ENCODE measurements around the gene PRDM16.

- TF ChIP-seq, protein P1, sequence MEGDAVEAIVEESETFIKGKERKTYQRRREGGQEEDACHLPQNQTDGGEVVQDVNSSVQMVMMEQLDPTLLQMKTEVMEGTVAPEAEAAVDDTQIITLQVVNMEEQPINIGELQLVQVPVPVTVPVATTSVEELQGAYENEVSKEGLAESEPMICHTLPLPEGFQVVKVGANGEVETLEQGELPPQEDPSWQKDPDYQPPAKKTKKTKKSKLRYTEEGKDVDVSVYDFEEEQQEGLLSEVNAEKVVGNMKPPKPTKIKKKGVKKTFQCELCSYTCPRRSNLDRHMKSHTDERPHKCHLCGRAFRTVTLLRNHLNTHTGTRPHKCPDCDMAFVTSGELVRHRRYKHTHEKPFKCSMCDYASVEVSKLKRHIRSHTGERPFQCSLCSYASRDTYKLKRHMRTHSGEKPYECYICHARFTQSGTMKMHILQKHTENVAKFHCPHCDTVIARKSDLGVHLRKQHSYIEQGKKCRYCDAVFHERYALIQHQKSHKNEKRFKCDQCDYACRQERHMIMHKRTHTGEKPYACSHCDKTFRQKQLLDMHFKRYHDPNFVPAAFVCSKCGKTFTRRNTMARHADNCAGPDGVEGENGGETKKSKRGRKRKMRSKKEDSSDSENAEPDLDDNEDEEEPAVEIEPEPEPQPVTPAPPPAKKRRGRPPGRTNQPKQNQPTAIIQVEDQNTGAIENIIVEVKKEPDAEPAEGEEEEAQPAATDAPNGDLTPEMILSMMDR (IDR thresholded peaks at IDR 0.05; ENCODE audit: borderline replicate concordance, extremely low read depth, low read length, poor library complexity, severe bottlenecking), result no peak
- no peak for TF ChIP-seq EZH2 (IDR thresholded peaks at IDR 0.05; ENCODE audit: borderline replicate concordance, low read depth, low read length, severe bottlenecking)
Observed at GRCh38 chr1:3375245-3375644, 306.2 kb downstream of the PRDM16 start.
